ENCODE results near the gene EPYC.
A peak's percentile ranks its signal among the peaks of the same experiment; 100 is the strongest.

GRCh38 chr12:90959538-90960139 lies 45.1 kb downstream of the EPYC start:
- TF ChIP-seq CTCF (IDR thresholded peaks at IDR 0.05; ENCODE audit: insufficient read depth, low read depth, low read length) (peak; percentile 87), EZH2 (IDR thresholded peaks at IDR 0.05; ENCODE audit: insufficient read depth, low read length) (no peak)
